EH (cell line): ENCODE measurements around the gene AMPD1.
A peak's percentile ranks its signal among the peaks of the same experiment; 100 is the strongest.

Experiments
- DNase-seq: peaks from one replicate; pipeline ENCODE4 v3.0.0-alpha.2; 2015; ENCODE audit warnings: low read depth

AMPD1 gene

DNA sequence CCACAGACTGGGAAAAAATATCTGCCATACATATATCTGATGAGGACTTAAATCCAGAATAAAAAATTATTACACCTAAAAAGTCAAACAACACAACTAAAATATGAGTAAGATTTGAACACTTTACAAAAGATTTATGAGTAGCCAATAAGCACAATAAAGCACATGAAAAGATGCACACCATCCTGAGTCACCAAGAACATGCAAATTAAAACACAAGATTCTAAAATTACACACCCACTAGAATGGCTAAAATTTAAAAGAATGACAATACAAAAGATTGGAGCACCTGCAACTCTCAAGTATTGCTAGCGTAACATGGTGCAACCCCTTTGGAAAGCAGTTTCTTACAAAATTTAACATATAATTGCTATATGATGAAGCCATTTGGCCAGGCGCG is 56.4 kb downstream of the AMPD1 start:
- no peak for DNase-seq

DNA sequence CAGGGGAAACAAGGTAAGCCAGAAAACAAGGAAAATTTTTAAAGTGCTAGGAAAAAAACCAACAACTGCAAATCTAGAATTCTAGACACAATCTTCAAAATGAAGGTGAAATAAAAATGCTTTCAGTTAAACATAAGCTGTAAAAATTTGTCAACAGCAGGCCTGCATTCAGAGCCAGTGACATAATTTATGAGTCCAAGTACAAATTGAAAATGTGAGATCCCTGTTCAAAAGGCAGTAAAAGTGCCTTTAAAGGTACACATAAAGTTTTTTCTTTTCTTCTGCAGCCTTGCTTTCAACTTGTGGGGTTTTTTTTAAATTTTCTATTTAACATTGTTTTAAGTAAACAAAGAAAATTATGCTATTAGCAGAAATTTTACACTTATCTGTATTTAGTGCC is 62.9 kb downstream of the AMPD1 start:
- no peak for DNase-seq

DNA sequence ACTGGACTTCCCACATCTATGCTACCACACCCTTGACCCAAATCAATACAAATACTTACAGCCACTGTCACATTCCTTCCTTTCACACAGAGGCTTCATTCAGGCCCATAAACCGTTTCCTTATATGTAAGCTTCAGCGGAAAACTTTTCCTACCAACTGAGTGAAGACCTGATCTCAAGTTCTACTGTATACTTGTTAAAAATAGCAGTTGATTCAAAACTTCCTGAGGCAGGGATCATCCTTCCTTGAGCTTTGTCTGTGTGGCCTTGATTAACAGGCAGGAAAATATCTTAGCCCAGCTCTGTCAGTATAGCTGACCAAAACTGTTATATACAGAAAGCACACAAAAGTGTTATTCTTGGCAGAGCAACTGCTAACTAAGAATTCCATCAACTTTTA is 68.2 kb downstream of the AMPD1 start:
- DNase-seq: peak; percentile 14

DNA sequence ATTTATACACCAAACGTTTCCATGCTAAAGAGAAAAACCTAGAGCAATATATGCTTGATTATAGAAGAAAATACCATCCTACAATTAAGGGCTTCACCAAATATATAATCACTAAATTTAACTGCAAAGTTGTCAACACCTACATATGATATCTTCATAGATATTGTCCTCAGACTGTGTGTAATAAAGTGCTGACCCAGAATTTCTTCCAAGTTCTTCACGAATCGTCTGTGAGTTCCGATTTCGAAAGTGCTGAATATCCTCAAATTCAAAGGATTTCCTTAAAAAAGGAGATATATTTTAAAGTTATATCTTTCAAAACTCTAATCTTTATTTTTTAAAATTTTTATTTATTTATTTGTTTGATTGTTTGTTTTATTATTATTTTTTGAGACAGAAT is 72.0 kb downstream of the AMPD1 start:
- DNase-seq: no peak
